Nephron progenitor cell (in vitro differentiated cells): ENCODE results near the gene P2RX4.

Experiments used
- DNase-seq: peaks from one replicate; pipeline ENCODE4 v3.0.0; 2021
- H3K27ac Mint-ChIP-seq: 2 replicates; pipeline ENCODE4 v1.8.0; 2021; ENCODE audit warnings: mild to moderate bottlenecking, moderate library complexity, mixed read lengths
- H3K27me3 Mint-ChIP-seq: 2 replicates; pipeline ENCODE4 v1.8.0; 2021; ENCODE audit warnings: mild to moderate bottlenecking, low read depth, mixed read lengths; ENCODE audit not compliant: poor library complexity
- H3K36me3 Mint-ChIP-seq: 2 replicates; pipeline ENCODE4 v1.8.0; 2021; ENCODE audit warnings: low read depth, mixed read lengths
- H3K4me1 Mint-ChIP-seq: 2 replicates; pipeline ENCODE4 v1.8.0; 2021; ENCODE audit warnings: mixed read lengths
- H3K4me3 Mint-ChIP-seq: 2 replicates; pipeline ENCODE4 v1.8.0; 2021; ENCODE audit warnings: mild to moderate bottlenecking, moderate library complexity, mixed read lengths
- H3K9me3 Mint-ChIP-seq: 2 replicates; pipeline ENCODE4 v1.8.0; 2021; ENCODE audit warnings: mild to moderate bottlenecking, moderate library complexity, mixed read lengths
- TF ChIP-seq, protein P1 (sequence below): fragments of 200-600 bp; sonication (generic); IDR thresholded peaks from 2 replicates; pipeline ENCODE4 v1.5.0; 2021; ENCODE audit warnings: antibody characterized with exemption

P2RX4 gene

GRCh38 chr12:121238604-121239350 is 28.8 kb downstream of the P2RX4 start:
- DNase-seq, result no peak
- H3K27ac Mint-ChIP-seq, result peak overlapping the region; percentile 97
- no peaks in the 10 kb centered on the region for H3K9me3 Mint-ChIP-seq
- no peak overlapping the region for H3K4me3 Mint-ChIP-seq
- H3K36me3 Mint-ChIP-seq, result peaks cover 37% of the 10 kb centered on the region
- H3K4me1 Mint-ChIP-seq, result peaks cover 48% of the 10 kb centered on the region
- no peaks in the 10 kb centered on the region for H3K27me3 Mint-ChIP-seq
- TF ChIP-seq, protein P1, sequence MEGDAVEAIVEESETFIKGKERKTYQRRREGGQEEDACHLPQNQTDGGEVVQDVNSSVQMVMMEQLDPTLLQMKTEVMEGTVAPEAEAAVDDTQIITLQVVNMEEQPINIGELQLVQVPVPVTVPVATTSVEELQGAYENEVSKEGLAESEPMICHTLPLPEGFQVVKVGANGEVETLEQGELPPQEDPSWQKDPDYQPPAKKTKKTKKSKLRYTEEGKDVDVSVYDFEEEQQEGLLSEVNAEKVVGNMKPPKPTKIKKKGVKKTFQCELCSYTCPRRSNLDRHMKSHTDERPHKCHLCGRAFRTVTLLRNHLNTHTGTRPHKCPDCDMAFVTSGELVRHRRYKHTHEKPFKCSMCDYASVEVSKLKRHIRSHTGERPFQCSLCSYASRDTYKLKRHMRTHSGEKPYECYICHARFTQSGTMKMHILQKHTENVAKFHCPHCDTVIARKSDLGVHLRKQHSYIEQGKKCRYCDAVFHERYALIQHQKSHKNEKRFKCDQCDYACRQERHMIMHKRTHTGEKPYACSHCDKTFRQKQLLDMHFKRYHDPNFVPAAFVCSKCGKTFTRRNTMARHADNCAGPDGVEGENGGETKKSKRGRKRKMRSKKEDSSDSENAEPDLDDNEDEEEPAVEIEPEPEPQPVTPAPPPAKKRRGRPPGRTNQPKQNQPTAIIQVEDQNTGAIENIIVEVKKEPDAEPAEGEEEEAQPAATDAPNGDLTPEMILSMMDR, result no peak

DNA sequence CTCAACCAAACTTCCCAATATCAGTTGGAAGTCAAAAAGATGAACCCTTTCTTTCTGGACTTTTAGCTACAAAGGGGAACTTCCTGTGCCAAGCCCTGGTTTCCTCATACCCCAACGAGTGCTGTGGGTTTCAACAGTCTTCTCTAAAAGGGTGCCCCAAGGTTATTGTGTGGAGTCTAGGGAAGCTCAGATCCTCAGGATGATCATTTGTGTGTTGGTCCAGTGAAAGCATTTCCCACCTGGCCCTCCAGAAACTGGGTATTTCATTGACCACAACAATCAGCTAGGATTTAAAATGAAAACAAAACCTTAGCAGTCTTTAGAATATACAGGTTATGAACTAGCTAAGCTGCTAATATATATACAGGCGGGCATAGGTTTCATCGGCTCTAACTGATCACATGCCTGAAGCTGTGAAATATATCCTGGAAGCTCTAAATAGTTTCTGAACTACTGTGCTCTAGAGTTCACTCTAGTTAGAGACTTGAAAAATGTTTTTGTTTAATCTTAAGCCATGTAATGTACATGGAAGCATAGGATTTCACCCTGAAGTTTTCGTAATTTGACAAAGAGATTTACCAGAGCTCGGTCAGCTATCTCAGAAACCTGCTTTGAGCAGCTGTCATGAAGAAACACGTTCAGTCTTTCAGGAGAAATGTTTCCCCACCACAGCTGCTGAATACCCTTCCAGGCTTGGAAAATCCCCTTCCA is 29.6 kb downstream of the P2RX4 start:
- H3K27ac Mint-ChIP-seq, result peak overlapping the region; percentile 97
- H3K4me1 Mint-ChIP-seq, result peaks cover 48% of the 10 kb centered on the region
- DNase-seq, result no peak
- no peaks in the 10 kb centered on the region for H3K9me3 Mint-ChIP-seq
- H3K36me3 Mint-ChIP-seq, result peaks cover 39% of the 10 kb centered on the region
- no peaks in the 10 kb centered on the region for H3K27me3 Mint-ChIP-seq
- no peak overlapping the region for H3K4me3 Mint-ChIP-seq
- TF ChIP-seq, protein P1, result no peak

DNA sequence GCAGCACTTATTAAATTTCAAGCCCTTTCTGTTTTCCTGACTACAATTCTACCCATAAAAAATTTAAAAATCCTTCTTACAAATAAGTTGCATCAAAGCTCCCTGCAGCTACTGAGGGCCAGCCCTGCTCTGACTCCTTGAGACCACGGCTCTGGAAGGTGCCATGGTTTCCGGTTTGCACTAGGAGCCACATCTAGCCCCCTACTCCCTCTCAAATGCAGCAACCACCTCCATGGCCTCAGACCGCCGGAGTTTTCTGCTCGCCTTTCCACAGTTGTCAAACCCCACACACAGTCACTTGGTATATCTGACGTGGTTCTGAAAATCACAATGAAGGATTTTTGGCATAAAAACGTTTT is 30.1 kb downstream of the P2RX4 start:
- Mint-ChIP-seq H3K27me3 (no peaks in the 10 kb centered on the region), H3K4me1 (peaks cover 48% of the 10 kb centered on the region), H3K9me3 (no peaks in the 10 kb centered on the region), H3K27ac (peak overlapping the region; percentile 16), H3K4me3 (peak overlapping the region; percentile 31), H3K36me3 (peaks cover 36% of the 10 kb centered on the region)
- TF ChIP-seq, protein P1, result no peak
- no peak for DNase-seq

DNA sequence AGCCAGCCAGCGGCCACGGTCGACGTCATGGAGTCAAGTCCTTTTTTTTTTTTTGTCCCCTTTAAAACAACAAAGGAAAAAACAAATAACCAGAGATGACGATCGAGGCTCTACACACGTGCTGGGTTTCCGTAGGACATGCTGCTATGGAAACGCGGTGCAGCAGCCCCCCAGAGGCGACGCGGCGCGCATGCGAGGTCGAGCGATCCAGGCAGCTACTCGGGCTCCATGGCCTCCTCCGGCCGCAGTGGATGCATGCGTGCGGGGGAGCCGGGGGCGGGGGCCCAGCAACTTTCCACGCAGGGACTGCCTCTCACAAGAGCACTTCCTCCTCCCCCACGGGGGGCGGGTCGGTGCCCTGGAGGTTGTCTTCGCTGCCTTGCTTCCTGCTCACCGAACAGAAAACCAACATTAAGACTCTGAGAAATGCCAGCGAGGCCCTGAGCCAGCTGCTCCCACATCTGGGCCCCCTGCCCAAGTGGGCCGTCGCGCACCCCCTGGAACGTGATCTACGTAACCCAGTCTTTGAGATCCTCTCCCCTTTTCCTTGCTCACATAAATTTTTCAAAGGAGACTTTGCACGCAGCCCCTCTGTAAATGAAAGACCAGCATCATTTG is 30.7 kb downstream of the P2RX4 start:
- Mint-ChIP-seq H3K4me3 (peak overlapping the region; percentile 31), H3K9me3 (no peaks in the 10 kb centered on the region), H3K27ac (peak overlapping the region; percentile 71), H3K4me1 (peaks cover 48% of the 10 kb centered on the region), H3K27me3 (no peaks in the 10 kb centered on the region), H3K36me3 (peaks cover 36% of the 10 kb centered on the region)
- TF ChIP-seq, protein P1, result no peak
- peak; percentile 45 for DNase-seq

DNA sequence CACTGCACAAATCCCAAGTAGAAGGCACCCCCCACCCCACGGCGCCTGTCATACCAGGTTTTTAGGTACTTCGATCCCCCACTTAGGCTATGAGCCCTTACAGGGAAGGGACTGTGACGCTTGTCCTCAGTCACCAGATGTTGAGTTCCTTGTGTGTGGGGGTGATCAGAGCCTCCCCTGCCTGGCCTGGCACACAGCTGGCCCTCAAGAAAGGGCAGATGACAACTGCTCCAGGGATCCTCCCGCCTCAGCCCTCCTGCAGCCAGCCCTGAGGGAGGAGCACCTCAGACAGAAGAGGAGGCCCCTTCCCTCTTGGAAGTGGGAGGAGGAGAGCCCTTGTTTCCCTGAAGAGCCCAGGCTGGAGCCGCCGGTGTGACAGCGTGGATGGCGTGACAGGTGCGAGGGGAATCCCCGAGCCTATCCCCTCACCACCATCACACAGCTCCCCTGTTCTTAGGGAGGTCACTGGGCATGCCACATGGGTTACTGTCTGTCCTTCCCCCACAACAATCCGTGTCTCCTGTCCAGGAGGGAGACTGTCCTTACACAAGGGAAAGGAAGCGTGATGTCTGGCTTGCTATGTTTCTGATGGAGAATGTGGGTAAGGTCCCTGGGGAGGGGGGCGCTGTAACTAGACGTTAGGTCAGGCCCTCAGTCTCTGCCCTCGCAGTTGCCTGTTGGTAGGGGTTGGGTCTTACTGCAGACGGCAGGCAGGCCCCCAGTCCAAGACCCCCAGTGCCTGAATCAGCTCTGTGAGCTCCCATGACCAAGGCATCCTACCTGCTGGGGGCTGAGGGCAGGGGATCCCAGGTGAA is 31.4 kb downstream of the P2RX4 start:
- peaks cover 30% of the 10 kb centered on the region for H3K36me3 Mint-ChIP-seq
- no peaks in the 10 kb centered on the region for H3K9me3 Mint-ChIP-seq
- peaks cover 48% of the 10 kb centered on the region for H3K4me1 Mint-ChIP-seq
- no peaks in the 10 kb centered on the region for H3K27me3 Mint-ChIP-seq
- H3K27ac Mint-ChIP-seq, result peak overlapping the region; percentile 71
- TF ChIP-seq, protein P1, result no peak
- peak overlapping the region; percentile 5 for H3K4me3 Mint-ChIP-seq
- DNase-seq, result no peak
